GM18499 (cell line): ENCODE data around the gene FGFR4.

ENCODE experiments used
- ATAC-seq: cut with Tn5 transposase; IDR thresholded peaks from one replicate; pipeline ENCODE4 v1.9.1; 2021; ENCODE audit warnings: moderate number of reproducible peaks; ENCODE audit not compliant: insufficient read depth, unreplicated experiment

FGFR4 gene

GRCh38 chr5:177130211-177131018 lies 43.7 kb downstream of the FGFR4 start:
- ATAC-seq, result no peak

- no peak for ATAC-seq
These were observed 44.3 kb downstream of the FGFR4 start for GRCh38 chr5:177131019-177131320.

GRCh38 chr5:177131352-177132135 lies 44.8 kb downstream of the FGFR4 start:
- no peak for ATAC-seq

- no peak for ATAC-seq
These were observed 45.7 kb downstream of the FGFR4 start for GRCh38 chr5:177132136-177133095.

GRCh38 chr5:177133096-177133852 lies 46.6 kb downstream of the FGFR4 start, which contains the start of gene NSD1:
TSS of gene NSD1 (plus strand) at chr5:177133773. CDS start at chr5:177135104, 1,331 bp downstream.
- ATAC-seq, result no peak

- no peak for ATAC-seq
These were observed 47.4 kb downstream of the FGFR4 start for GRCh38 chr5:177133853-177134696.

- ATAC-seq, result no peak
These were observed 48.0 kb downstream of the FGFR4 start for GRCh38 chr5:177134697-177135225.

- no peak for ATAC-seq
These were observed 53.6 kb downstream of the FGFR4 start for GRCh38 chr5:177140312-177140711.

- ATAC-seq, result no peak
These were observed 54.8 kb downstream of the FGFR4 start for GRCh38 chr5:177141496-177141895.

GRCh38 chr5:177142098-177142611 lies 55.4 kb downstream of the FGFR4 start:
- no peak for ATAC-seq

- ATAC-seq, result no peak
These were observed 56.1 kb downstream of the FGFR4 start for GRCh38 chr5:177142778-177143177.

- no peak for ATAC-seq
These were observed 60.4 kb downstream of the FGFR4 start for GRCh38 chr5:177146891-177147638.
